ENCODE results near the gene MCRIP1. TPM values are rescaled to one million over a fixed set of nuclear protein-coding genes. Genes with fewer than 3 reads are reported as not detected.

Gene MCRIP1
- total RNA-seq, 1 donor from 2014 or later: 64.0 TPM

DNA sequence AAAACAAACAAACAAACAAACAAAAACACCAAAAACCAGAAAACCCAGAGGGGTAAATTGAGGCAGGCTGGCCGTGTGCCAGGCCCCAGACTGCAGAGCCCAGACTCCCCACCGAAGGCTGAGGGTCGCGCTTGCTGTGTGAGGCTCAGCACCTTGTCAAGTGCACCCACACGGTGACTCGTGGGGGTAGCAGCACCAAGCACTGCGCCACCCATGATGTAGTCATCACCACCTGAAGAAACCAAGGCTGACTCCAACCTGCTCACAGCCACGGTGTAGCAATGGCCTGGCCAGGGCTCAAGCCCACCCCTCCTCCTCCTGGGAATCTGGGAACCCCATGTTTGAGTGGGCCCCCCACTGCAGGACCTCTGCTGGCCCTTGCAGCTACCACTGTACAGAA is 11.9 kb downstream of the MCRIP1 start:
- no peak for DNase-seq (ENCODE audit: low spot score)

DNA sequence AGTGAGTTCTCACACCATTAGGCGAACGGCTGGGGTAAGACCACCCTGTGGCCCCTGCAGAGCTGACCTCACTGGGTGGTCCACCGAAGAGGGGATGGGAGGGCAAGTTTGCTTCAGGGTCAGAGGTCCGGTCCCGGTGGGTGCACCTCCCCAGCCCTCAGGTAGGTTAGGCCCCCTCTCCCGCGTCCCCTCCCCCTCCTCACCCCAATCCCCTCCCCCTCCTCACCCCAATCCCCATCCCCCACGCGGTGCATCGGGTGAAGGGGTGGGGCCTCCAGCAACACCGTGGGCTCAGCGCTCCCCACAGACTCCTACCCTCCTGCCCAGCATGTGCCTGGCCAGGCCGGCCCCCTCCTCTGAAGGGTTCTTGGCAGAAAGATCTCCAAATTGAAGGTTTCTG is 13.4 kb downstream of the MCRIP1 start:
- DNase-seq (ENCODE audit: low spot score): no peak

DNA sequence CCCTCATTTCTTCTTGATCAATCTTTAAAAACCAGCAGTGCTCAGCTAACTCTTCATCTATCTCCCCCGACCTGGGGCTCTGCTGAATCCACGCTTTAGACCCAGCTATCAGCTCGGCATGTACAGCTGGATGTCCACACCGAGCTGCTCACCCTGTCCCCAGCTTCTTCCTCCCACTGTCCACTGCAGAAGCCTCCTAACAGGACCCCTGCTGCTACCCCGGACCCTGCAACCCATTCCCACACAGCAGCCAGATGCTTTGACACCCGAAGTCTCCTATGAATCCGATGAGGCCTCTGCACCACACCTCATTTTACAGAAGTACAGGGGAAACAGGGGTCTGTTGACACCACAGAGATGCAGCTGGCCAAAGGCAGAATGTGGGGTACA is 15.3 kb downstream of the MCRIP1 start:
- no peak for DNase-seq (ENCODE audit: low spot score)

DNA sequence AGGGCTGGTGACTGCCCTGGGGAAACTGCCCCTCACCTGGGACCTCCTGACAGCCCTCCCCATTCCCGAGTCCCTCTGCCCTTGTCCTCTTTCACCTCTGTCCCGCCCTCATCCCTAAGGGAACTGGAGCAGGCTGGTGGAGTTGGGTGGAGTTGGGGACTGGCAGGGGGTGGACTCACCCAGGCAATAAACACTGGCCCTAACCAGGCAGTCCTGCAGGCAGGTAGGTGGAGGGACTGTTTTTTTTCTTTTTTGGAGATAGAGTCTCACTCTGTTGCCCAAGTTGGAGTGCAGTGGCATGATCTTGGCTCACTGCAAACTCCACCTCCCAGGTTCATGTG is 17.5 kb downstream of the MCRIP1 start:
- no peak for DNase-seq (ENCODE audit: low spot score)

- DNase-seq (ENCODE audit: low spot score): no peak
These were observed 18.1 kb downstream of the MCRIP1 start for GRCh38 chr17:81814748-81815645.

DNA sequence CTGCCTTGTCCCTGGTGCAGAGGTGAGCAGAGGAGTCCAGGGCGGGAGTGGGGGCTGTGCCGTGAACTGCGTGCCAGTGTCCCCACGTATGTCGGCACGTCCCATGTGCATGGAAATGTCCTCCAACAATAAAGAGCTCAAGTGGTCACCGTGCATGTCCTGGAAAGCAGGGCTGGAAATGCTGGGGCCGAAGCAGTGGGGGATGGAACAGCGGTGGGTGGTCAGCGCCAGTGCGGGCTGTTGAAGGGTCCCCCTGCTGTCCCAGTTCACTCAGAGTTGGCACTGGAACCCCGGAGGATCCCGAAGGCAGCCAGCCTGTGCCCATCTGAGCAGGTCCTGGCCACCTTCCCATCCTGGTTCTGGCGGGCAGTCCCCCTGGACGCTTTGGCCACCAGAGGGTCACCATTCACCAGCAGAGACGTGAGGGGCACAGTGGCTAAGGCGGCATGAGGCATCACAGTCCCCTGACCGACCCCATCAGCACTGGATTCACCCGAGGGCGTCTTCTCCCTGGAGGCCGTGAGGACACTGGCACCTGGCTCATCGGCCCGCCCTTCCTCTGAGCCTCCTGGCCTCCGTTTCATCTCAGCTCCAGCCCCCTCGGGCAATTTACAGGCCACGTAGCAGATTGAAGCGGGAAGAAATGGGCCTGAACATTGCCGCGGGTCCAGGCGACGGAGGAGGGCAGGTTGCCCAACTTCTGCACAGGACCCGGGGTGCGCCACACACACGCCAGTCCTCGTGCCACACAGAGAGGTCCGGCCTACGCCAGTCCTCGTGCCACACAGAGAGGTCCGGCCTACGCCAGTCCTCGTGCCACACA is 19.0 kb downstream of the MCRIP1 start:
- no peak for DNase-seq (ENCODE audit: low spot score)

GRCh38 chr17:81813371-81813684 is 19.8 kb downstream of the MCRIP1 start:
- DNase-seq (ENCODE audit: low spot score): no peak

DNA sequence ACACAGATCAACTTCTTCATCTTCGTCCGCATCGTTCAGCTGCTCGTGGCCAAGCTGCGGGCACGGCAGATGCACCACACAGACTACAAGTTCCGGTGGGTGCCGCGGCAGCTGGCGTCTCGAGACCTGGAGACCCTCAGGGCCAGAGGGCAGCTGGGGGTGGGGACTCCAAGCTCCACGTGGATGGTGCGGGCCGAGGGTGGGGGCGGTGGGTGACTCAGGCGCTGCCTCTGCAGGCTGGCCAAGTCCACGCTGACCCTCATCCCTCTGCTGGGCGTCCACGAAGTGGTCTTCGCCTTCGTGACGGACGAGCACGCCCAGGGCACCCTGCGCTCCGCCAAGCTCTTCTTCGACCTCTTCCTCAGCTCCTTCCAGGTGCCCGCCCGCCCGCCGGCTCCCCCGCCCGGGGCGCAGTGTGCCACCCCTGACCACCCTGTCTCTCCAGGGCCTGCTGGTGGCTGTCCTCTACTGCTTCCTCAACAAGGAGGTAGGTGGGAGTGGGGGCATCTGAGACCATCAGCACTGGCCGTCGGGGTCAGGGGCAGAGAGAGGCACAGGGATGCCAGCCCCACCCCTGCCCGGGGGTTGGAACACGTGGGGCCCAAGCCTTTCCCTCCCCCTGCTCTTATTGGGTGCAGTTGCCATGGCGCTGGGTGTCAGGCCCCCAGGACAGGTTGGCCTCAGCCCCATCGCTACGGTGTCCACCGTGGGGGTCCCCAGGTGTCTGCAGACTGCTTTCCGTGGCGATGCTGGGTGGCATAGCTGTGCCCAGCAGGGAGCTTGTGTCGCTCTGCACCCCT is 20.3 kb downstream of the MCRIP1 start:
- no peak for DNase-seq (ENCODE audit: low spot score)

DNA sequence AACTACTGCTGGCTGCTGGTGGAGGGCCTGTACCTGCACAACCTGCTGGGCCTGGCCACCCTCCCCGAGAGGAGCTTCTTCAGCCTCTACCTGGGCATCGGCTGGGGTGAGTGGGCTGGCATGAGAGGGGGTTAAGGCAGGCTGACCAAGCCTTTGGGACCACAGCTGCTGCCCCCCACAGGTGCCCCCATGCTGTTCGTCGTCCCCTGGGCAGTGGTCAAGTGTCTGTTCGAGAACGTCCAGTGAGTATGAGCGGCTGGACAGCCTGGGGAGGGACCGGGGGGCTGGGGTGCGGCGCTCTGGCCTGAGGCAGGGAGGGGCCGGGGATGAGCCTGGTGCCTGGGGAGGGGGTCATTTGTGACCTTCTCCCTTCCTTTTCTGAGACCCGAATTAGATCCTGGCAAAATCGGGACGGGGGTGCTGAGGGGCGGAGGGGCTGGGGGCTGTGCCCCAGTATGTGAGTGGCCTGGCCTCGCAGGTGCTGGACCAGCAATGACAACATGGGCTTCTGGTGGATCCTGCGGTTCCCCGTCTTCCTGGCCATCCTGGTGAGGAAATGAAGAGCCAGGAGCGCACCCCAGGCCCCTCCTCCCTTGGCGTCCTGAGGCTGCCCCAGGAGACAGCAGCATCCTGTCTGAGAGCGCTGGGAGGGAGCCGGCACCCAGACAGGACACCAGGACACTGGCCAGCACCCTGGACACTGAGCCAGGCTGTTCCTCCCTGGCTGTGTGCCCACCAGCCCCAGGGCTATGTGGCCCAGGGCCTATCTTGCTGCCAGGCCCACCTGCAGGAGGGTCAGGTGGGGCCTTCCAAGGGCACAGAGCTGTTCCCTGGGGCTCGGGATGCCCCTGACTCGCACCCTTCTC is 21.2 kb downstream of the MCRIP1 start:
- DNase-seq (ENCODE audit: low spot score): no peak

DNA sequence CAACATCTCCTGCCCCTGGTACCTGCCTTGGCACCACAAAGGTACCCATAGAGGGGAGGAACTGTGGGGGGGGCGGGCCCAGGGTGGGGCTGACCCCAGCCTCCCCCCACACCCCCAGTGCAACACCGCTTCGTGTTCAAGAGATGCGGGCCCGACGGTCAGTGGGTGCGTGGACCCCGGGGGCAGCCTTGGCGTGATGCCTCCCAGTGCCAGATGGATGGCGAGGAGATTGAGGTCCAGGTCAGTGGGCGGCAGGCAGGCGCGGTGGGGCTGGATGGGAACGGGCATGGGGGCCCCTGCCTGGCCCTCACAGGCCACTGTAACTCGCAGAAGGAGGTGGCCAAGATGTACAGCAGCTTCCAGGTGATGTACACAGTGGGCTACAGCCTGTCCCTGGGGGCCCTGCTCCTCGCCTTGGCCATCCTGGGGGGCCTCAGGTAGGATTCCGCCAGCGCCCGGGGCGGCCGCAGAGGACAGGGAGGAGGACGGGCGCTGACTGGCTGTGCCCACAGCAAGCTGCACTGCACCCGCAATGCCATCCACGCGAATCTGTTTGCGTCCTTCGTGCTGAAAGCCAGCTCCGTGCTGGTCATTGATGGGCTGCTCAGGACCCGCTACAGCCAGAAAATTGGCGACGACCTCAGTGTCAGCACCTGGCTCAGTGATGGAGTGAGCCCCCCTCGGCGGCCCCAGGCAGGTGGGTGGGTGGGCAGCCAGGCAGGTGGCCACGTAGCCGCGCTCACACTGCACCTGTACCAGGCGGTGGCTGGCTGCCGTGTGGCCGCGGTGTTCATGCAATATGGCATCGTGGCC is 22.0 kb downstream of the MCRIP1 start:
- DNase-seq (ENCODE audit: low spot score): no peak

DNA sequence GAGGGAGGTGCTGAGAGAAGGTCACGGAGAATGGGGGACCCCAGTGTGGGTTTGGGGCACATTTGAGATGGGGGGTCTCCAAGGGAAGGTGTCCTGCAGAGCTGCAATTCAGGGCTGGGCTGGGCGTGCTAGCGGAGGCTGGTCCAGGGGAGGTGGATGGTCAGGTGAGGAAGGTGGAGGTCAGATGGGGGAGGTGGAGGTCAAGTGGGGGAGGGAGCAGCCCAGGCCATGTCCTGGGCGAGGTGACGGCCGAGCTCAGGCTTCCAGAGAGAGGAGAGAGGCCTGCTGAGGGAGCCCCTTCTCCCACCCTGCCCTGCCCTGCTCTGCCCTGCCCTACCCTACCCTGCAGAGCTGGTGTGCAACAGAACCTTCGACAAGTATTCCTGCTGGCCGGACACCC is 22.6 kb downstream of the MCRIP1 start:
- DNase-seq (ENCODE audit: low spot score): no peak

GRCh38 chr17:81809556-81809998 is 23.5 kb downstream of the MCRIP1 start:
- DNase-seq (ENCODE audit: low spot score): no peak

- DNase-seq (ENCODE audit: low spot score): no peak
These were observed 24.1 kb downstream of the MCRIP1 start for GRCh38 chr17:81808778-81809555.

DNA sequence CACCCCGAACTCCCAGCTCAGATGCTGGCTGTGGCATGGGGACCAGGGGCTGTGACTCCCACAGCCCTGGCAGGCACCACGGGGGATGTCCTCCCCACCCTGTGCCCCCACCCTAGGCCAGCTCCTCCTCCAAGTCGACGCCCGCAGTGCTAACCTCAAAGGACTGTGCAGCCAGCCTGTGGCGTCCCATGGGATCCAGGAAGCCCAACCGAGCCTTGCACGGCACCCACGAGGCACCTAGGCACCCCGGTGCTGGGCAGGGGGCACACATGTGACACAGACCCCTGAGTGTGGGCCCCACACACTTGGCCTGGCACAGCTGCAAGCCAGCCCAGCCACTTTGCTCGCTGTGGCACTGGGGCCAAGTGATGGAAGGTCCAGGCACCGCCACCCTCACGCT is 25.3 kb downstream of the MCRIP1 start:
- DNase-seq (ENCODE audit: low spot score): no peak

GRCh38 chr17:81807210-81807719 is 25.8 kb downstream of the MCRIP1 start:
- DNase-seq (ENCODE audit: low spot score): no peak

- DNase-seq (ENCODE audit: low spot score): no peak
These were observed 26.5 kb downstream of the MCRIP1 start for GRCh38 chr17:81806461-81807209.

GRCh38 chr17:81805707-81806460 is 27.2 kb downstream of the MCRIP1 start:
- no peak for DNase-seq (ENCODE audit: low spot score)
